Breast epithelium (tissue), 3 donors: ENCODE results near the gene APC2.
"Not testable (repeated sequence)": the region's sequence is repeated elsewhere in the genome, so short reads cannot be mapped to it uniquely, and the experiment has no call there.

ENCODE experiments used
- CTCF ChIP-seq, 3 donors: fragments of 450-650 bp; IDR thresholded peaks; one replicate each; pipeline ENCODE4 v1.5.1; 2016 to 2017; ENCODE audit warnings: antibody characterized with exemption in 3 of 3, mild to moderate bottlenecking in 3 of 3, moderate library complexity in 3 of 3
- POLR2A ChIP-seq: fragments of 450-650 bp; IDR thresholded peaks from one replicate; pipeline ENCODE4 v1.6.1; 2016; ENCODE audit warnings: antibody characterized with exemption, mild to moderate bottlenecking, moderate library complexity
- POLR2AphosphoS5 ChIP-seq, 3 donors: sonication (generic); formaldehyde crosslinking; IDR thresholded peaks; one replicate each; pipeline ENCODE4 v1.6.1; 2017; ENCODE audit warnings: antibody characterized with exemption in 3 of 3

- TF ChIP-seq CTCF (IDR thresholded peaks at IDR 0.05); POLR2A; POLR2AphosphoS5 (IDR thresholded peaks at IDR 0.05): not testable (repeated sequence)
These were observed 49.3 kb downstream of the APC2 start for GRCh38 chr19:1499231-1499630.
